K562 (cell line): ENCODE measurements around the gene ADSS2. TPM values are rescaled to one million over a fixed set of nuclear protein-coding genes. Genes with fewer than 3 reads are reported as not detected.

ENCODE experiments used
- ATAC-seq: fragments of 200-7000 bp; cut with Tn5 transposase; 3 replicates; pipeline ENCODE4 v1.9.1; 2020; ENCODE audit warnings: moderate library complexity
- Bru-seq: library from RNA; stranded (reverse); fragments of 400-500 nt; gene quantifications from one replicate; lab custom pipeline; 2021; lab: Mats Ljungman, UMichigan
- BruChase-seq, 2 experiments: library from RNA; stranded (reverse); fragments of 400-500 nt; gene quantifications; one replicate each; lab custom pipeline; 2021; lab: Mats Ljungman, UMichigan
- BruUV-seq: library from RNA; stranded (reverse); fragments of 400-500 nt; replicated peaks from 2 replicates; lab custom pipeline; 2021; lab: Mats Ljungman, UMichigan
- CTCF ChIA-PET: fragments of 300-600 bp; formaldehyde crosslinking; extraction: SDS; loops from one replicate; lab custom pipeline; 2021; ENCODE audit warnings: low intra/inter-chr PET ratio; lab: Yijun Ruan, JAX
- POLR2A ChIA-PET: fragments of 300-600, 350-650 bp; sonication (Branson Sonifier 250); formaldehyde crosslinking; extraction: SDS; loops from one replicate; lab custom pipeline; 2021; ENCODE audit warnings: antibody characterized with exemption, inconsistent platforms; lab: Yijun Ruan, JAX
- DNase-seq, 4 experiments: peaks; one replicate each; pipeline versions ENCODE4 v3.0.0 to v3.0.0-alpha.2; 2011 to 2018; ENCODE audit warnings: low spot score in 3 of 4, mixed read lengths in 3 of 4; ENCODE audit errors: extremely low read depth in 1 of 4
- FAIRE-seq: peaks from 2 replicates; lab custom pipeline; 2011; peaks lifted over from hg19 to GRCh38; lab: Jason Lieb, UNC
- H2AFZ ChIP-seq: 2 replicates; pipeline ENCODE4 v1.6.0; 2011; ENCODE audit warnings: low read depth, low read length, control low read depth, inconsistent platforms
- H3K27ac ChIP-seq: fragments of 200-600 bp; 3 replicates; pipeline ENCODE4 v1.8.0; 2011; ENCODE audit warnings: low read depth, mild to moderate bottlenecking, control low read depth, inconsistent platforms, low read length, moderate library complexity, mixed read lengths; ENCODE audit errors: extremely low read depth
- H3K27me3 ChIP-seq, 2 experiments: fragments of 300-600 bp in 1 of 2; 2 replicates in 1 of 2; 3 replicates in 1 of 2; pipeline versions ENCODE4 v1.6.0 to v1.8.0; 2011; ENCODE audit warnings: inconsistent platforms in 2 of 2, low read length in 2 of 2, mild to moderate bottlenecking in 1 of 2, mixed read lengths in 1 of 2, moderate library complexity in 1 of 2; ENCODE audit not compliant: control insufficient read depth in 2 of 2, insufficient read depth in 2 of 2
- H3K36me3 ChIP-seq: fragments of 300-600 bp; 3 replicates; pipeline ENCODE4 v1.8.0; 2011; ENCODE audit warnings: mild to moderate bottlenecking, low read length, inconsistent platforms; ENCODE audit not compliant: control insufficient read depth, insufficient read depth
- H3K4me1 ChIP-seq, 2 experiments: fragments of 200-600 bp in 1 of 2; replicated peaks in 1 of 2; 2 replicates in 1 of 2; 3 replicates in 1 of 2; pipeline versions ENCODE4 v1.5.1 to v1.8.0; 2011; ENCODE audit warnings: inconsistent platforms in 2 of 2, low read length in 2 of 2, mild to moderate bottlenecking in 1 of 2, mixed read lengths in 1 of 2, moderate library complexity in 1 of 2; ENCODE audit not compliant: control insufficient read depth in 2 of 2, insufficient read depth in 2 of 2
- H3K4me2 ChIP-seq: 2 replicates; pipeline ENCODE4 v1.6.1; 2011; ENCODE audit warnings: low read length, control low read depth, inconsistent platforms, mixed read lengths; ENCODE audit not compliant: insufficient read depth
- H3K4me3 ChIP-seq: fragments of 200-600 bp; sonication (generic), shearing (Covaris generic); 2 replicates; pipeline ENCODE4 v1.5.1; 2016; ENCODE audit warnings: control low read depth, inconsistent platforms
- H3K79me2 ChIP-seq: fragments of 200-600 bp; 3 replicates; pipeline ENCODE4 v1.8.0; 2011; ENCODE audit warnings: low read length, inconsistent platforms; ENCODE audit not compliant: control insufficient read depth, insufficient read depth
- H3K9ac ChIP-seq, 2 experiments: 2 replicates each; pipeline versions ENCODE4 v1.6.0 to v1.6.1; 2011; ENCODE audit warnings: low read depth in 2 of 2, low read length in 2 of 2, control low read depth in 1 of 2, inconsistent platforms in 1 of 2, mild to moderate bottlenecking in 1 of 2, mixed read lengths in 1 of 2; ENCODE audit not compliant: insufficient read depth in 1 of 2
- H3K9me1 ChIP-seq: one replicate; pipeline ENCODE4 v1.6.0; 2011; ENCODE audit warnings: inconsistent platforms, mild to moderate bottlenecking, low read length, moderate library complexity; ENCODE audit not compliant: control insufficient read depth, insufficient read depth
- H3K9me3 ChIP-seq: replicated peaks from 2 replicates; pipeline ENCODE4 v1.5.1; 2011; ENCODE audit warnings: low read depth, low read length, inconsistent platforms; ENCODE audit not compliant: control insufficient read depth, insufficient read depth
- H4K20me1 ChIP-seq: replicated peaks from 2 replicates; pipeline ENCODE4 v1.6.1; 2011; ENCODE audit warnings: low read length, inconsistent platforms, mixed read lengths; ENCODE audit not compliant: control insufficient read depth, insufficient read depth
- CEBPB ChIP-seq: fragments of 450-650 bp; IDR thresholded peaks from 2 replicates; pipeline ENCODE4 v1.6.1; 2016; ENCODE audit warnings: missing genetic modification characterization, missing compliant biosample characterization
- GABPB2 ChIP-seq: fragments of 250-450 bp; sonication (Bioruptor Pico); conservative IDR thresholded peaks from 2 replicates; pipeline ENCODE4 v1.5.1; 2021; ENCODE audit warnings: mild to moderate bottlenecking
- GATA2 ChIP-seq: sonication (generic); formaldehyde crosslinking; IDR thresholded peaks from 2 replicates; pipeline ENCODE4 v1.4.0; 2020; ENCODE audit warnings: mild to moderate bottlenecking, missing genetic modification reagents
- MNT ChIP-seq, 2 experiments: fragments of 450-650 bp; conservative IDR thresholded peaks; 2 replicates each; pipeline ENCODE4 v1.6.1; 2017; ENCODE audit warnings: mild to moderate bottlenecking in 2 of 2, moderate library complexity in 2 of 2
- SFPQ ChIP-seq: fragments of 200-400 bp; formaldehyde crosslinking; IDR thresholded peaks from 2 replicates; pipeline ENCODE4 v1.6.1; 2017; ENCODE audit warnings: mild to moderate bottlenecking, low read depth, low read length, moderate library complexity
- SREBF2 ChIP-seq: sonication (generic); formaldehyde crosslinking; IDR thresholded peaks from 2 replicates; pipeline ENCODE4 v1.4.0; 2020; ENCODE audit warnings: mild to moderate bottlenecking, missing genetic modification reagents
- STAT5A ChIP-seq: IDR thresholded peaks from 2 replicates; pipeline ENCODE4 v1.6.1; 2012; ENCODE audit warnings: low read length, inconsistent platforms, borderline replicate concordance
- TCF7 ChIP-seq: sonication (generic); IDR thresholded peaks from 2 replicates; pipeline ENCODE4 v1.6.1; 2016; ENCODE audit warnings: antibody characterized with exemption, borderline replicate concordance
- USF2 ChIP-seq: sonication (generic); formaldehyde crosslinking; IDR thresholded peaks from 2 replicates; pipeline ENCODE4 v1.5.0; 2020; ENCODE audit warnings: missing genetic modification reagents
- ZNF316 ChIP-seq: fragments of 450-650 bp; IDR thresholded peaks from 2 replicates; pipeline ENCODE4 v1.6.1; 2016
- WGBS: fragments of 100-300 bp; shearing (Covaris generic); methylation state at CpG from one replicate; pipeline ENCODE4 v1.1.6; 2016; ENCODE audit warnings: low coverage, mixed read lengths; ENCODE audit not compliant: insufficient coverage; ENCODE audit errors: missing lambda C conversion rate; 5-methylcytosine and 5-hydroxymethylcytosine counted together
- in situ Hi-C: fragments of 300-500 bp; cut with MboI; formaldehyde crosslinking; loops from 4 replicates; pipeline ENCODE4 v1.15.0; 2018; ENCODE audit warnings: inconsistent platforms, mixed read lengths
- intact Hi-C: fragments of 100-400 bp; cut with micrococcal nuclease; formaldehyde crosslinking; loops from 2 replicates; pipeline ENCODE4 v1.14.2; 2022
- long read RNA-seq, 3 experiments: library from polyadenylated mRNA in 2 of 3; library from RNA in 1 of 3; unstranded in 2 of 3; stranded (forward) in 1 of 3; transcript quantifications; one replicate each; pipeline ENCODE4 v2.0.0, GENCODE V29; 2019 to 2022
- polyA minus RNA-seq, 3 experiments: library from RNA; depleted of rRNA, polyadenylated mRNA; stranded (reverse); fragments of >200 nt; gene quantifications; 2 replicates each; pipeline ENCODE4 v1.2.3, GENCODE V29; 2011
- polyA plus RNA-seq, 8 experiments: library from polyadenylated mRNA; depleted of rRNA in 4 of 8; stranded (reverse) in 5 of 8; unstranded in 3 of 8; fragments of >200 nt; fragmentation: Nextera tagmentation in 2 of 8; fragmentation: Illumina TruSeq in 1 of 8; extraction: Ambion mirVana in 2 of 8; extraction: Trizol in 1 of 8; gene quantifications; 2 replicates each; pipeline versions ENCODE4 v1.2.1 to v1.2.3, GENCODE V29; 2011 to 2014; ENCODE audit warnings: inconsistent platforms in 1 of 8, missing spikeins in 1 of 8
- total RNA-seq, 7 experiments: library from RNA; depleted of rRNA in 6 of 7; stranded (reverse); fragments of >200 nt in 6 of 7; fragmentation: Illumina TruSeq in 2 of 7; extraction: Trizol in 2 of 7; gene quantifications; 2 replicates each; pipeline versions ENCODE4 v1.2.1 to v1.2.3, GENCODE V29; 2011 to 2021; ENCODE audit warnings: low replicate concordance in 1 of 7

The ADSS2 gene
- 34.0 and 121 TPM in 2 replicates for total RNA-seq (2011; cell fraction: chromatin; rRNA removed; ENCODE audit: low replicate concordance)
- 13.8 and 21.3 TPM in 2 replicates for total RNA-seq (2011; cell fraction: nucleolus; rRNA removed)
- total RNA-seq (2011; cell fraction: nucleoplasm; rRNA removed) = 35.2 and 46.0 TPM in 2 replicates
- 46.2 and 47.3 TPM in 2 replicates for total RNA-seq (2014; rRNA removed)
- 63.8 and 67.1 TPM in 2 replicates for total RNA-seq (2014; rRNA removed; fragmentation: Illumina TruSeq; extraction: Trizol)
- total RNA-seq (2015; rRNA removed; fragmentation: Illumina TruSeq; extraction: Trizol) = 60.7 and 63.1 TPM in 2 replicates
- total RNA-seq (2021) = 50.1 and 52.0 TPM in 2 replicates
- polyA plus RNA-seq (2011; rRNA removed) = 51.3 and 62.9 TPM in 2 replicates
- polyA plus RNA-seq (2011; cell fraction: cytosol; rRNA removed) = 11.7 and 23.8 TPM in 2 replicates
- 22.8 and 41.5 TPM in 2 replicates for polyA plus RNA-seq (2011; cell fraction: nucleus; rRNA removed)
- polyA plus RNA-seq (2012) = 46.0 and 52.0 TPM in 2 replicates
- polyA plus RNA-seq (2014; fragmentation: Illumina TruSeq; extraction: Trizol) = 50.1 and 59.4 TPM in 2 replicates
- 10 to 100 TPM in 1 of 2 experiments, 1 to 10 TPM in 1; 8.8 to 13.7 TPM for polyA plus RNA-seq (2014; fragmentation: Nextera tagmentation; extraction: Ambion mirVana)
- polyA plus RNA-seq (2014; rRNA removed) = 61.4 and 61.9 TPM in 2 replicates
- polyA minus RNA-seq (2011; rRNA and poly(A)+ RNA removed) = 65.9 and 81.4 TPM in 2 replicates
- polyA minus RNA-seq (2011; cell fraction: cytosol; rRNA and poly(A)+ RNA removed) = 25.4 and 26.0 TPM in 2 replicates
- 40.8 and 69.0 TPM in 2 replicates for polyA minus RNA-seq (2011; cell fraction: nucleus; rRNA and poly(A)+ RNA removed)
- percentile 94 among the genes with signal in this experiment for Bru-seq, nascent RNA
- percentile 94 among the genes with signal in this experiment for BruChase-seq, experiment 1, labeled RNA remaining after a 2-hour chase
- BruChase-seq, experiment 2, labeled RNA remaining after a 6-hour chase = percentile 96 among the genes with signal in this experiment
- long read RNA-seq, experiment 1, transcript ADSS-201 (13 exons, 2,780 nt) = major isoform, 137 of 178 reads
- long read RNA-seq, experiment 1, partial matches to known transcripts = 23 of 178 reads
- long read RNA-seq, experiment 1, other reads (novel, unspliced or antisense) = 18 of 178 reads
- long read RNA-seq, experiment 2, transcript ADSS-201 (13 exons, 2,780 nt) = major isoform, 18 of 48 reads
- long read RNA-seq, experiment 2, partial matches to known transcripts = 7 of 48 reads
- long read RNA-seq, experiment 2, other reads (novel, unspliced or antisense) = 23 of 48 reads
- long read RNA-seq, experiment 3, transcript ADSS-201 (13 exons, 2,780 nt) = major isoform, 40 of 65 reads
- long read RNA-seq, experiment 3, partial matches to known transcripts = 21 of 65 reads
- long read RNA-seq, experiment 3, other reads (novel, unspliced or antisense) = 4 of 65 reads

- peak within 1 kb of the TSS; percentile 82 for H2AFZ ChIP-seq
- peaks cover 51% of the 10 kb centered on the region for H3K79me2 ChIP-seq
- ChIA-PET POLR2A (interaction anchor here (0.9 to 1.0 kb wide), 2 partner anchors 31 to 58 kb away, joined by 5 to 6 read pairs; no protein-coding TSS in a partner anchor), CTCF (interaction anchor here (1.2 kb wide), 1 partner anchor 178 kb away, joined by 3 read pairs; no protein-coding TSS in a partner anchor)
- peak within 1 kb of the TSS; percentile 72 for H3K4me3 ChIP-seq
- no peaks in the 10 kb centered on the region for H4K20me1 ChIP-seq
- peaks cover 8% of the 10 kb centered on the region for H3K9me3 ChIP-seq
- TSS peak; percentile 37 for BruUV-seq
- intact Hi-C loops (loop anchor here (1.0 to 5.0 kb wide), 4 partner anchors 84 to 201 kb away; partner anchors contain the start of gene DESI2), in situ Hi-C loops (no loop called here)
- ATAC-seq = peak; percentile 31; the same call in 2 of the 3 replicates
- no peak for DNase-seq
- no peak for FAIRE-seq
- peaks cover 9 to 14% of the 10 kb centered on the region in 2 experiments; a peak in 4 of 5 replicates for H3K4me1 ChIP-seq
- peak within 1 kb of the TSS; percentile 89 for H3K4me2 ChIP-seq
- H3K27ac ChIP-seq = peak within 1 kb of the TSS; percentile 87
- WGBS = 2% methylated on average over 27 of the region's 45 CpGs
- H3K9me1 ChIP-seq = no peaks in the 10 kb centered on the region
- H3K36me3 ChIP-seq = peaks cover 38% of the 10 kb centered on the region
- no peaks in the 10 kb centered on the region for H3K27me3 ChIP-seq
- peak within 1 kb of the TSS; percentile 84 to 99 for H3K9ac ChIP-seq
- TF ChIP-seq GATA2 (CRISPR knock-in tag) = no peak
- no peak for TF ChIP-seq SFPQ
- TF ChIP-seq TCF7 = no peak
- TF ChIP-seq MNT (conservative IDR thresholded peaks at IDR 0.05) = peak in 1 of 2 experiments; percentile 54; a peak in 3 of 4 replicates
- TF ChIP-seq GABPB2 (CRISPR knock-in tag) = no peak
- TF ChIP-seq SREBF2 (CRISPR knock-in tag) = no peak
- no peak for TF ChIP-seq USF2 (CRISPR knock-in tag)
- no peak for TF ChIP-seq ZNF316
- no peak for TF ChIP-seq CEBPB (tag)
- TF ChIP-seq STAT5A = no peak
Observed at GRCh38 chr1:244451539-244451950, at the start of gene ADSS2. ADSS2 (minus strand) TSS chr1:244451909; CDS start chr1:244451817, 92 bp downstream.
